ENCODE data around the gene VPS33B. TPM values are rescaled to one million over a fixed set of nuclear protein-coding genes. Genes with fewer than 3 reads are reported as not detected.

The VPS33B gene
- total RNA-seq, 1 experiment from 2014 or later = 19.5 TPM

- POLR2A ChIA-PET (ENCODE audit: low non-redundant PET) = no interaction called here
- TF ChIP-seq EZH2 (IDR thresholded peaks at IDR 0.05; ENCODE audit: borderline replicate concordance, low read depth, low read length, poor library complexity, severe bottlenecking) = no peak
- no peaks in the 10 kb centered on the region for H3K4me1 ChIP-seq (ENCODE audit: insufficient read depth, low read length, poor library complexity, severe bottlenecking)
- intact Hi-C loops (cut with micrococcal nuclease; ENCODE audit: unreplicated experiment) = no loop called here
- H3K36me3 ChIP-seq (ENCODE audit: insufficient read depth, low read length, poor library complexity, severe bottlenecking) = no peaks in the 10 kb centered on the region
- H3K27me3 ChIP-seq (replicated peaks; ENCODE audit: insufficient read depth, low read depth, low read length, poor library complexity) = no peaks in the 10 kb centered on the region
- no TSS peak for BruUV-seq (replicated peaks)
- H3K4me3 ChIP-seq (ENCODE audit: low read depth, low read length, poor library complexity, severe bottlenecking) = no peak overlapping the region
- H3K9me3 ChIP-seq (ENCODE audit: low read depth, low read length, poor library complexity, severe bottlenecking) = no peaks in the 10 kb centered on the region
- no peak for DNase-seq (ENCODE audit: low spot score)
- CTCF ChIA-PET = interaction anchor here (0.7 kb wide), 1 partner anchor 13 kb away, joined by 3 read pairs; no protein-coding TSS in a partner anchor
- H3K27ac ChIP-seq (ENCODE audit: low read depth, low read length, poor library complexity, severe bottlenecking) = no peak overlapping the region
These were observed 46.0 kb upstream of the VPS33B start for GRCh38 chr15:91068436-91068835.

DNA sequence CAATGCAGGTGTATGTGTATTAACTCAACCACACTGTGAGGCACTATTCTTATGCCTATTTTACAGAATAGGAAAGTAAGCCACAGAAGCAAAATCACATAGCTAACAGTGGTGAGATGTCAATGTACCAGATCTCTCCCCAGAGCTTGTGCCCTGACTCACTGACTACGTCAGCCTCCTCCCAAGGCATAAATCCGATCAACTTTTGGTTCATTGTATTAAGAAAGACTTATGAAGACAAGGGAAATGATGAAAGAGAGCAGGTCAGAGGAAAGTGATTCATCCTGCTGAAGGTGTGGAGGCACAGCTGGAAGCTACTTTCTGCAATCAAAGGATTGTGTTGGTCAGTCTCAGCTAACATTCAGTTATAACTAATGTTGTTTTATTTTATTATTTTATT, 44.6 kb upstream of the VPS33B start:
- Histone ChIP-seq H3K36me3 (ENCODE audit: insufficient read depth, low read length, poor library complexity, severe bottlenecking) (no peaks in the 10 kb centered on the region), H3K4me3 (ENCODE audit: low read depth, low read length, poor library complexity, severe bottlenecking) (no peak overlapping the region), H3K27me3 (replicated peaks; ENCODE audit: insufficient read depth, low read depth, low read length, poor library complexity) (no peaks in the 10 kb centered on the region), H3K27ac (ENCODE audit: low read depth, low read length, poor library complexity, severe bottlenecking) (no peak overlapping the region), H3K4me1 (ENCODE audit: insufficient read depth, low read length, poor library complexity, severe bottlenecking) (no peaks in the 10 kb centered on the region), H3K9me3 (ENCODE audit: low read depth, low read length, poor library complexity, severe bottlenecking) (no peaks in the 10 kb centered on the region)
- BruUV-seq (replicated peaks) = no TSS peak
- intact Hi-C loops (cut with micrococcal nuclease; ENCODE audit: unreplicated experiment) = no loop called here
- DNase-seq (ENCODE audit: low spot score) = no peak
- POLR2A ChIA-PET (ENCODE audit: low non-redundant PET) = no interaction called here
- CTCF ChIA-PET = no interaction called here
- TF ChIP-seq, protein P1, sequence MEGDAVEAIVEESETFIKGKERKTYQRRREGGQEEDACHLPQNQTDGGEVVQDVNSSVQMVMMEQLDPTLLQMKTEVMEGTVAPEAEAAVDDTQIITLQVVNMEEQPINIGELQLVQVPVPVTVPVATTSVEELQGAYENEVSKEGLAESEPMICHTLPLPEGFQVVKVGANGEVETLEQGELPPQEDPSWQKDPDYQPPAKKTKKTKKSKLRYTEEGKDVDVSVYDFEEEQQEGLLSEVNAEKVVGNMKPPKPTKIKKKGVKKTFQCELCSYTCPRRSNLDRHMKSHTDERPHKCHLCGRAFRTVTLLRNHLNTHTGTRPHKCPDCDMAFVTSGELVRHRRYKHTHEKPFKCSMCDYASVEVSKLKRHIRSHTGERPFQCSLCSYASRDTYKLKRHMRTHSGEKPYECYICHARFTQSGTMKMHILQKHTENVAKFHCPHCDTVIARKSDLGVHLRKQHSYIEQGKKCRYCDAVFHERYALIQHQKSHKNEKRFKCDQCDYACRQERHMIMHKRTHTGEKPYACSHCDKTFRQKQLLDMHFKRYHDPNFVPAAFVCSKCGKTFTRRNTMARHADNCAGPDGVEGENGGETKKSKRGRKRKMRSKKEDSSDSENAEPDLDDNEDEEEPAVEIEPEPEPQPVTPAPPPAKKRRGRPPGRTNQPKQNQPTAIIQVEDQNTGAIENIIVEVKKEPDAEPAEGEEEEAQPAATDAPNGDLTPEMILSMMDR (conservative IDR thresholded peaks at IDR 0.05; ENCODE audit: low read depth, low read length) = no peak
- no peak for TF ChIP-seq EZH2 (IDR thresholded peaks at IDR 0.05; ENCODE audit: borderline replicate concordance, low read depth, low read length, poor library complexity, severe bottlenecking)

GRCh38 chr15:91065505-91065904, 43.1 kb upstream of the VPS33B start:
- no peaks in the 10 kb centered on the region for H3K4me1 ChIP-seq (ENCODE audit: insufficient read depth, low read length, poor library complexity, severe bottlenecking)
- no peak for TF ChIP-seq EZH2 (IDR thresholded peaks at IDR 0.05; ENCODE audit: borderline replicate concordance, low read depth, low read length, poor library complexity, severe bottlenecking)
- TF ChIP-seq, protein P1 (conservative IDR thresholded peaks at IDR 0.05; ENCODE audit: low read depth, low read length) = no peak
- no peaks in the 10 kb centered on the region for H3K9me3 ChIP-seq (ENCODE audit: low read depth, low read length, poor library complexity, severe bottlenecking)
- H3K36me3 ChIP-seq (ENCODE audit: insufficient read depth, low read length, poor library complexity, severe bottlenecking) = no peaks in the 10 kb centered on the region
- no peak for DNase-seq (ENCODE audit: low spot score)
- no peaks in the 10 kb centered on the region for H3K27me3 ChIP-seq (replicated peaks; ENCODE audit: insufficient read depth, low read depth, low read length, poor library complexity)
- intact Hi-C loops (cut with micrococcal nuclease; ENCODE audit: unreplicated experiment) = no loop called here
- CTCF ChIA-PET = no interaction called here
- no peak overlapping the region for H3K4me3 ChIP-seq (ENCODE audit: low read depth, low read length, poor library complexity, severe bottlenecking)
- POLR2A ChIA-PET (ENCODE audit: low non-redundant PET) = no interaction called here
- H3K27ac ChIP-seq (ENCODE audit: low read depth, low read length, poor library complexity, severe bottlenecking) = no peak overlapping the region
- no TSS peak for BruUV-seq (replicated peaks)

- Histone ChIP-seq H3K27me3 (replicated peaks; ENCODE audit: insufficient read depth, low read depth, low read length, poor library complexity) (no peaks in the 10 kb centered on the region), H3K4me3 (ENCODE audit: low read depth, low read length, poor library complexity, severe bottlenecking) (no peak overlapping the region), H3K4me1 (ENCODE audit: insufficient read depth, low read length, poor library complexity, severe bottlenecking) (no peaks in the 10 kb centered on the region), H3K27ac (ENCODE audit: low read depth, low read length, poor library complexity, severe bottlenecking) (no peak overlapping the region), H3K9me3 (ENCODE audit: low read depth, low read length, poor library complexity, severe bottlenecking) (no peaks in the 10 kb centered on the region), H3K36me3 (ENCODE audit: insufficient read depth, low read length, poor library complexity, severe bottlenecking) (no peaks in the 10 kb centered on the region)
- intact Hi-C loops (cut with micrococcal nuclease; ENCODE audit: unreplicated experiment) = no loop called here
- no TSS peak for BruUV-seq (replicated peaks)
- TF ChIP-seq, protein P1 (conservative IDR thresholded peaks at IDR 0.05; ENCODE audit: low read depth, low read length) = no peak
- no peak for TF ChIP-seq EZH2 (IDR thresholded peaks at IDR 0.05; ENCODE audit: borderline replicate concordance, low read depth, low read length, poor library complexity, severe bottlenecking)
- CTCF ChIA-PET = no interaction called here
- no peak for DNase-seq (ENCODE audit: low spot score)
- POLR2A ChIA-PET (ENCODE audit: low non-redundant PET) = interaction anchor here (0.5 kb wide), 1 partner anchor 23 kb away, joined by 5 read pairs; no protein-coding TSS in a partner anchor
These were observed 39.6 kb upstream of the VPS33B start for GRCh38 chr15:91061997-91062396.
